ENCODE measurements around the gene SLC35F4. TPM values are rescaled to one million over a fixed set of nuclear protein-coding genes. Genes with fewer than 3 reads are reported as not detected.

Gene SLC35F4
- total and polyA plus RNA-seq, 2 of the 8 experiments (the other 6 are each of a cell fraction or from before 2014, with no cell fraction given), result not detected

GRCh38 chr14:57797160-57797559 lies 68.7 kb downstream of the SLC35F4 start:
- Histone ChIP-seq H3K27ac (ENCODE audit: low read depth, low read length) (no peak overlapping the region), H3K23me2 (ENCODE audit: low read depth, low read length) (no peaks in the 10 kb centered on the region), H4K5ac (ENCODE audit: insufficient read length, low read depth, low read length) (no peak overlapping the region), H2AFZ (ENCODE audit: low read length) (no peak overlapping the region), H2BK20ac (ENCODE audit: low read length) (no peak overlapping the region), H3K79me2 (ENCODE audit: control insufficient read depth in 1 of 2, insufficient read depth in 2 of 2, low read length in 2 of 2) (no peaks in the 10 kb centered on the region), H3K9ac (replicated peaks in 1 of 4; ENCODE audit: extremely low read depth in 1 of 4, low read depth in 3 of 4, low read length in 3 of 4) (no peak overlapping the region), H2BK12ac (ENCODE audit: low read depth, low read length) (no peak overlapping the region), H3K18ac (ENCODE audit: extremely low read depth, low read length) (no peak overlapping the region), H3K27me3 (replicated peaks in 1 of 4; ENCODE audit: control insufficient read depth in 3 of 4, extremely low read depth in 1 of 4, insufficient read depth in 3 of 4, low read length in 3 of 4) (no peaks in the 10 kb centered on the region), H3K9me3 (ENCODE audit: insufficient read depth in 2 of 2, low read depth in 1 of 2, low read length in 1 of 2) (no peaks in the 10 kb centered on the region), H2BK5ac (ENCODE audit: low read depth, low read length) (no peak overlapping the region), H3K23ac (ENCODE audit: insufficient read length) (no peak overlapping the region), H2BK15ac (ENCODE audit: low read length) (no peak overlapping the region), H4K20me1 (replicated peaks in 1 of 2; ENCODE audit: control insufficient read depth in 1 of 2, insufficient read depth in 2 of 2, low read length in 2 of 2) (no peaks in the 10 kb centered on the region), H3K4me1 (replicated peaks in 1 of 4; ENCODE audit: control insufficient read depth in 3 of 4, insufficient read depth in 4 of 4, low read length in 3 of 4) (peaks cover 0 to 3% (median 0%) of the 10 kb centered on the region in 4 experiments; a peak in 2 of 7 replicates), H4K8ac (ENCODE audit: extremely low read depth, insufficient read depth, low read length) (no peak overlapping the region), H3K36me3 (ENCODE audit: control insufficient read depth in 2 of 4, insufficient read depth in 4 of 4, low read length in 3 of 4) (no peaks in the 10 kb centered on the region), H3K14ac (ENCODE audit: insufficient read length) (no peak overlapping the region), H3K56ac (replicated peaks; ENCODE audit: insufficient read length, low read depth, low read length) (no peak overlapping the region), H3K4me2 (ENCODE audit: insufficient read depth in 1 of 2, low read depth in 2 of 2, low read length in 2 of 2) (no peak overlapping the region), H3K4ac (replicated peaks; ENCODE audit: insufficient read length, low read depth, low read length) (no peak overlapping the region), H3K4me3 (ENCODE audit: extremely low read depth in 1 of 4, insufficient read depth in 2 of 4, low read depth in 3 of 4, low read length in 4 of 4) (no peak overlapping the region), H4K91ac (replicated peaks; ENCODE audit: insufficient read length, low read length) (no peak overlapping the region), H2AK5ac (ENCODE audit: low read depth, low read length) (no peak overlapping the region), H2BK120ac (replicated peaks; ENCODE audit: low read depth, low read length) (no peak overlapping the region), H3K79me1 (ENCODE audit: low read depth, low read length) (no peaks in the 10 kb centered on the region)
- DNase-seq (ENCODE audit: low read depth in 1 of 2, low spot score in 2 of 2), result no peak
- CTCF ChIA-PET (ENCODE audit: partially characterized antibody), result interaction anchor here (1.6 kb wide), 1 partner anchor 14 kb away, joined by 5 read pairs; no protein-coding TSS in a partner anchor
- POLR2A ChIA-PET (ENCODE audit: partially characterized antibody), result no interaction called here
- FAIRE-seq, result no peak
- TF ChIP-seq POU5F1 (IDR thresholded peaks at IDR 0.05; ENCODE audit: low read depth, low read length), result no peak
- TF ChIP-seq BRCA1 (IDR thresholded peaks at IDR 0.05; ENCODE audit: low read depth, low read length), result no peak
- TF ChIP-seq BACH1 (IDR thresholded peaks at IDR 0.05; ENCODE audit: low read length), result no peak
- TF ChIP-seq KDM1A (IDR thresholded peaks at IDR 0.05; ENCODE audit: borderline replicate concordance, low read length), result no peak
- TF ChIP-seq JUN (IDR thresholded peaks at IDR 0.05; ENCODE audit: low read depth, low read length), result no peak
- no peak for TF ChIP-seq GTF2F1 (IDR thresholded peaks at IDR 0.05; ENCODE audit: borderline replicate concordance, low read depth, low read length)
- no peak for TF ChIP-seq EP300 (IDR thresholded peaks at IDR 0.05; ENCODE audit: borderline replicate concordance in 1 of 2, low read depth in 2 of 2, low read length in 2 of 2)
- TF ChIP-seq SIN3A (conservative IDR thresholded peaks at IDR 0.05 in 1 of 2, IDR thresholded peaks at IDR 0.05 in 1 of 2; ENCODE audit: low read depth in 1 of 2, low read length in 2 of 2), result no peak
- no peak for TF ChIP-seq CHD1 (IDR thresholded peaks at IDR 0.05; ENCODE audit: low read depth, low read length)
- no peak for TF ChIP-seq CTBP2 (IDR thresholded peaks at IDR 0.05; ENCODE audit: borderline replicate concordance, insufficient read depth, insufficient read length, low read length)
- no peak for TF ChIP-seq RFX5 (IDR thresholded peaks at IDR 0.05; ENCODE audit: borderline replicate concordance, low read depth, low read length)
- TF ChIP-seq TEAD4 (IDR thresholded peaks at IDR 0.05; ENCODE audit: low read depth, low read length), result no peak
- no peak for TF ChIP-seq SIRT6 (IDR thresholded peaks at IDR 0.05; ENCODE audit: low read length)
- TF ChIP-seq EZH2 (IDR thresholded peaks at IDR 0.05; ENCODE audit: low read depth, low read length, severe bottlenecking), result no peak
- 74% methylated on average over 2 of the region's 2 CpGs; no CpG with 5 or more reads in 1 of the 2 experiments for WGBS, 2 experiments (ENCODE audit: extremely low coverage in 1 of 2, insufficient coverage in 1 of 2, insufficient read length in 1 of 2, insufficient replicate concordance in 2 of 2, low coverage in 1 of 2, low lambda C conversion rate in 2 of 2, missing lambda C conversion rate in 1 of 2)
